Measurements from ENCODE around the gene CNTN4. TPM values are rescaled to one million over a fixed set of nuclear protein-coding genes. Genes with fewer than 3 reads are reported as not detected.

Gene CNTN4
- total RNA-seq, 1 donor from 2014 or later = 22.1 TPM

DNA sequence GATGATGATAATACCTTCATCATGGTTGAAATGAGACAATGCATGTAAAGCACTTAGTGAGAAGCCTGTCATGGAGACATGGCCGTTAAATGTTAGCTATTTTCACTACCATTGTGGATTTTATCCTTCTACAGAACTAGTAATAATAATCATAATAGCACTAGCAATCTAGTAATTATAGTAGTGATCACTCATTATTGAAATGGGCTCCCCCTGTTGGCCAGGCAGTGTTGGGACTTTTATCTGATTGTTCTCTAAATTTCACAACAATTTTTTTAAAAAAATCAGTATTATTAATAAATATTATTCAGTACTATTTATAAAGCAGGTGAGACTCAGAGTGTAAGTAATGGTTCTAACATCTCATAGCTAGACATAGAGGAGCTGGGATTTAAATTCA, 615.3 kb downstream of the CNTN4 start:
- TF ChIP-seq POLR2A (IDR thresholded peaks at IDR 0.05) = no peak
- no peak for TF ChIP-seq POLR2AphosphoS5 (IDR thresholded peaks at IDR 0.05; ENCODE audit: insufficient read depth in 1 of 2, low read depth in 1 of 2)
- no peak for TF ChIP-seq CTCF (IDR thresholded peaks at IDR 0.05)
- DNase-seq (ENCODE audit: extremely low spot score in 2 of 2) = no peak
- Histone ChIP-seq H3K27me3 (no peaks in the 10 kb centered on the region), H3K27ac (no peak overlapping the region), H3K4me1 (no peaks in the 10 kb centered on the region), H3K36me3 (no peaks in the 10 kb centered on the region), H3K9me3 (no peaks in the 10 kb centered on the region), H3K4me3 (no peak overlapping the region)
- intact Hi-C loops (cut with DNase I) = no loop called here

- Histone ChIP-seq H3K4me3 (no peak overlapping the region), H3K4me1 (no peaks in the 10 kb centered on the region), H3K27ac (no peak overlapping the region), H3K27me3 (no peaks in the 10 kb centered on the region), H3K9me3 (no peaks in the 10 kb centered on the region), H3K36me3 (no peaks in the 10 kb centered on the region)
- intact Hi-C loops (cut with DNase I) = no loop called here
- TF ChIP-seq CTCF (IDR thresholded peaks at IDR 0.05) = no peak
- no peak for TF ChIP-seq POLR2A (IDR thresholded peaks at IDR 0.05)
- no peak for TF ChIP-seq POLR2AphosphoS5 (IDR thresholded peaks at IDR 0.05; ENCODE audit: insufficient read depth in 1 of 2, low read depth in 1 of 2)
- DNase-seq (ENCODE audit: extremely low spot score in 2 of 2) = no peak
Observed at GRCh38 chr3:2714834-2715233, 616.2 kb downstream of the CNTN4 start.

DNA sequence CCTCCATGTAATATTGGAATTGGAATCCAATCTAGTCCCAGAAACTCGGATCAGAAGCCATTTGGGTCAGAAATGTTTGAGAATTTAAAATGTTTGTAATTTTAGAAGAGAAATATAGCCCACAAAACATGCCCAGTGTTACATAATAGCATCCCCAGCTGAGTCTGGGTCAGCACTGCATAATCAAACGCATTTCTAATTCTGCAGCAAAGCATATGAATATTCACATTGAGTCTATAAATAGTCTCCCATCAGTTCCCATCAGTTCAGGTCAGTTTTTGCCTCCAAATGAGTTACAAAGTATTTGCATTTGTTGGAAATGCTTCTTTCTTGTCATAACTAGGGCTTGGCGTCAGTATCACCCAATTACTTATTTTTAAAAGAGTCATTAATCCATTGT, 628.4 kb downstream of the CNTN4 start:
- no peak for TF ChIP-seq CTCF (IDR thresholded peaks at IDR 0.05)
- no peak for TF ChIP-seq POLR2AphosphoS5 (IDR thresholded peaks at IDR 0.05; ENCODE audit: insufficient read depth in 1 of 2, low read depth in 1 of 2)
- no peak for TF ChIP-seq POLR2A (IDR thresholded peaks at IDR 0.05)
- intact Hi-C loops (cut with DNase I) = no loop called here
- no peak for DNase-seq (ENCODE audit: extremely low spot score in 2 of 2)
- H3K36me3 ChIP-seq = no peaks in the 10 kb centered on the region
- no peak overlapping the region for H3K4me3 ChIP-seq
- H3K4me1 ChIP-seq = no peaks in the 10 kb centered on the region
- no peaks in the 10 kb centered on the region for H3K27me3 ChIP-seq
- H3K27ac ChIP-seq = no peak overlapping the region
- no peaks in the 10 kb centered on the region for H3K9me3 ChIP-seq

GRCh38 chr3:2727610-2728318, 629.1 kb downstream of the CNTN4 start:
- Histone ChIP-seq H3K9me3 (no peaks in the 10 kb centered on the region), H3K27me3 (no peaks in the 10 kb centered on the region), H3K4me3 (no peak overlapping the region), H3K27ac (no peak overlapping the region), H3K4me1 (no peaks in the 10 kb centered on the region), H3K36me3 (no peaks in the 10 kb centered on the region)
- TF ChIP-seq CTCF (IDR thresholded peaks at IDR 0.05) (no peak), POLR2A (IDR thresholded peaks at IDR 0.05) (no peak), POLR2AphosphoS5 (IDR thresholded peaks at IDR 0.05; ENCODE audit: insufficient read depth in 1 of 2, low read depth in 1 of 2) (no peak)
- intact Hi-C loops (cut with DNase I) = no loop called here
- DNase-seq (ENCODE audit: extremely low spot score in 2 of 2) = no peak

DNA sequence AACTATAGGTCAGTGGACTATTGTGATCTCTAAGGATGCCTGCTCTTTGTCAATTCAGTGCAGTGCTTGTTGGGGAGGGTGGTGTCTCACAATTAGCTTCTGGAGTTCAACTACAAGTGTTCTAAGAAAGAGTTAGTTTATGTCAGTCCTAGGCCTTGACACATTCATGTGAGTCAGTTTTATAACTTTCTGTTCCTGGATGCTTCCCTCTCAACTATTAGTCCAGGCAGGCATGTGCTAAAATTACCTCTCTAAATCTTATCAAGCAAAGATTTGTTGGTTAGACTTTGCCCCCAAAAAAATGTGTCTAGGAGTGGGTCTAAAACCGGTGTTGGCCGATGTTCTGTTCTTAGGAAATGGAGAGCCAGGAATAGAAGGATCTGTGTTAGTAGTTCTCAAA, 633.2 kb downstream of the CNTN4 start:
- intact Hi-C loops (cut with DNase I) = no loop called here
- H3K4me3 ChIP-seq = no peak overlapping the region
- no peak overlapping the region for H3K27ac ChIP-seq
- no peaks in the 10 kb centered on the region for H3K27me3 ChIP-seq
- H3K36me3 ChIP-seq = no peaks in the 10 kb centered on the region
- no peaks in the 10 kb centered on the region for H3K9me3 ChIP-seq
- no peak for DNase-seq (ENCODE audit: extremely low spot score in 2 of 2)
- TF ChIP-seq CTCF (IDR thresholded peaks at IDR 0.05) = no peak
- no peak for TF ChIP-seq POLR2AphosphoS5 (IDR thresholded peaks at IDR 0.05; ENCODE audit: insufficient read depth in 1 of 2, low read depth in 1 of 2)
- TF ChIP-seq POLR2A (IDR thresholded peaks at IDR 0.05) = no peak
- H3K4me1 ChIP-seq = no peaks in the 10 kb centered on the region

All from vagina (tissue), 2 donors.